Neural cell (in vitro differentiated cells): Measurements from ENCODE around the gene KCNK10. TPM values are rescaled to one million over a fixed set of nuclear protein-coding genes. Genes with fewer than 3 reads are reported as not detected.

Experiments
- H2AFZ ChIP-seq: fragments of 200-600, 300-800 bp; sonication (generic), shearing (Covaris generic); 2 replicates; pipeline ENCODE4 v1.6.0; 2014; ENCODE audit warnings: low read depth, mild to moderate bottlenecking, antibody characterized with exemption, low read length, moderate library complexity
- H3F3A ChIP-seq: fragments of 200-600 bp; shearing (Covaris generic); 2 replicates; pipeline ENCODE4 v1.6.1; 2016; ENCODE audit warnings: mild to moderate bottlenecking, moderate library complexity, mixed read lengths, antibody characterized with exemption, low read length; ENCODE audit not compliant: insufficient read depth, poor library complexity, severe bottlenecking
- H3K27ac ChIP-seq: fragments of 200-600, 300-800 bp; sonication (generic), shearing (Covaris generic); 2 replicates; pipeline ENCODE4 v1.5.1; 2014; ENCODE audit warnings: mild to moderate bottlenecking, low read length, moderate library complexity
- H3K27me3 ChIP-seq: fragments of 300-800, 200-600 bp; sonication (generic), shearing (Covaris generic); 2 replicates; pipeline ENCODE4 v1.6.0; 2014; ENCODE audit warnings: mild to moderate bottlenecking, low read depth, low read length, moderate library complexity; ENCODE audit not compliant: insufficient read depth
- H3K36me3 ChIP-seq: fragments of 300-800, 200-600 bp; sonication (generic), shearing (Covaris generic); 2 replicates; pipeline ENCODE4 v1.5.1; 2014; ENCODE audit warnings: mild to moderate bottlenecking, antibody characterized with exemption, low read length, moderate library complexity; ENCODE audit not compliant: insufficient read depth
- H3K4me2 ChIP-seq: fragments of 300-800, 200-600 bp; sonication (generic), shearing (Covaris generic); 2 replicates; pipeline ENCODE4 v1.6.0; 2014; ENCODE audit warnings: mild to moderate bottlenecking, low read length
- H3K4me3 ChIP-seq: fragments of 300-800, 200-600 bp; sonication (generic), shearing (Covaris generic); 2 replicates; pipeline ENCODE4 v1.5.1; 2014; ENCODE audit warnings: mild to moderate bottlenecking, low read length, moderate library complexity
- H3K79me2 ChIP-seq: fragments of 200-600 bp; shearing (Covaris generic); replicated peaks from 2 replicates; pipeline ENCODE4 v1.6.0; 2014; ENCODE audit warnings: mild to moderate bottlenecking, low read length, moderate library complexity; ENCODE audit not compliant: insufficient read depth
- H3K9ac ChIP-seq: fragments of 300-800, 200-600 bp; sonication (generic), shearing (Covaris generic); 2 replicates; pipeline ENCODE4 v1.6.1; 2016; ENCODE audit warnings: mild to moderate bottlenecking, low read length, mixed read lengths
- H3K9me2 ChIP-seq: fragments of 200-600 bp; shearing (Covaris generic); 2 replicates; pipeline ENCODE4 v1.6.1; 2016; ENCODE audit warnings: mild to moderate bottlenecking, low read length, mixed read lengths; ENCODE audit not compliant: insufficient read depth
- H3K9me3 ChIP-seq: fragments of 200-600, 300-800 bp; sonication (generic), shearing (Covaris generic); 2 replicates; pipeline ENCODE4 v1.6.1; 2016; ENCODE audit warnings: mild to moderate bottlenecking, mixed run types, low read length, moderate library complexity, mixed read lengths
- H4K20me1 ChIP-seq: fragments of 200-600 bp; shearing (Covaris generic); 2 replicates; pipeline ENCODE4 v1.6.1; 2016; ENCODE audit warnings: mild to moderate bottlenecking, mixed run types; ENCODE audit not compliant: insufficient read depth
- EP300 ChIP-seq: fragments of 450-650 bp; conservative IDR thresholded peaks from 2 replicates; pipeline ENCODE4 v1.6.1; 2014; ENCODE audit warnings: antibody characterized with exemption, mild to moderate bottlenecking, moderate library complexity; ENCODE audit not compliant: poor library complexity, severe bottlenecking
- EZH2 ChIP-seq: fragments of 200-600, 300-800 bp; shearing (Covaris generic), sonication (generic); IDR thresholded peaks from 2 replicates; pipeline ENCODE4 v1.6.1; 2014; ENCODE audit warnings: antibody characterized with exemption, low read length, borderline replicate concordance, mild to moderate bottlenecking; ENCODE audit not compliant: insufficient read depth, poor library complexity, severe bottlenecking
- MXI1 ChIP-seq: fragments of 450-650 bp; conservative IDR thresholded peaks from 2 replicates; pipeline ENCODE4 v1.6.1; 2014; ENCODE audit warnings: antibody characterized with exemption, mild to moderate bottlenecking; ENCODE audit not compliant: poor library complexity, severe bottlenecking
- POLR2AphosphoS5 ChIP-seq: IDR thresholded peaks from 2 replicates; pipeline ENCODE4 v1.6.1; 2012
- RAD21 ChIP-seq: fragments of 450-650 bp; conservative IDR thresholded peaks from 2 replicates; pipeline ENCODE4 v1.6.1; 2014; ENCODE audit warnings: antibody characterized with exemption, mild to moderate bottlenecking, moderate library complexity
- SMC3 ChIP-seq: fragments of 450-650 bp; conservative IDR thresholded peaks from 2 replicates; pipeline ENCODE4 v1.6.1; 2014; ENCODE audit warnings: antibody characterized with exemption, mild to moderate bottlenecking, moderate library complexity; ENCODE audit not compliant: poor library complexity
- TAF1 ChIP-seq: IDR thresholded peaks from 2 replicates; pipeline ENCODE4 v1.6.1; 2012; ENCODE audit warnings: low read depth
- polyA plus RNA-seq: library from polyadenylated mRNA; depleted of rRNA; stranded (reverse); fragments of >200 nt; gene quantifications from 2 replicates; pipeline ENCODE4 v1.2.3, GENCODE V29; 2014
- TF ChIP-seq, protein P1 (sequence below): fragments of 450-650 bp; IDR thresholded peaks from 2 replicates; pipeline ENCODE4 v1.5.1; 2014; ENCODE audit warnings: antibody characterized with exemption, mild to moderate bottlenecking, moderate library complexity; ENCODE audit not compliant: poor library complexity, severe bottlenecking
- TF ChIP-seq, protein P2 (sequence below): IDR thresholded peaks from 2 replicates; pipeline ENCODE4 v1.6.1; 2012; ENCODE audit warnings: borderline replicate concordance

The KCNK10 gene
- polyA plus RNA-seq, 1 donor from 2014 or later, result 6.9 TPM

DNA sequence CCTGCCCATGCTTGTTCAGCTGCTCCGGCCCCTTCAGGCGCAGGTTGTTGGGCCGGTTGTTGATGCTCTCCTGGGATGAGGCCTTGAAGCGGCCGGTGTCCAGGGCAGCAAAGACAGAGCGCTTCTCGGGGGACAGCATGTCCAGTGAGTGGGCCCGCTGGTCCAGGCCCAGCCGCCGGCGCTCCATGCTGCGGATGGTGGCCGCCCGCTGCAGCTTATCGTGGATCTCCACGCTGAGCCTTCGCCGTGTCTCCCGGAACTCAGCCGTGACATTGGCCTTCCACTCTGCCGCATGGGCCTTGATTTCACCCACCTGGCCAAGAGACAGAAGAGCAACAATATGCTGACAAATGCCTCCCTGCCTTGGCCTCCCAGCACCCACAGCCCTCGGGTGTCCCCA is 137.2 kb downstream of the KCNK10 start:
- no peak for TF ChIP-seq MXI1
- TF ChIP-seq, protein P1, sequence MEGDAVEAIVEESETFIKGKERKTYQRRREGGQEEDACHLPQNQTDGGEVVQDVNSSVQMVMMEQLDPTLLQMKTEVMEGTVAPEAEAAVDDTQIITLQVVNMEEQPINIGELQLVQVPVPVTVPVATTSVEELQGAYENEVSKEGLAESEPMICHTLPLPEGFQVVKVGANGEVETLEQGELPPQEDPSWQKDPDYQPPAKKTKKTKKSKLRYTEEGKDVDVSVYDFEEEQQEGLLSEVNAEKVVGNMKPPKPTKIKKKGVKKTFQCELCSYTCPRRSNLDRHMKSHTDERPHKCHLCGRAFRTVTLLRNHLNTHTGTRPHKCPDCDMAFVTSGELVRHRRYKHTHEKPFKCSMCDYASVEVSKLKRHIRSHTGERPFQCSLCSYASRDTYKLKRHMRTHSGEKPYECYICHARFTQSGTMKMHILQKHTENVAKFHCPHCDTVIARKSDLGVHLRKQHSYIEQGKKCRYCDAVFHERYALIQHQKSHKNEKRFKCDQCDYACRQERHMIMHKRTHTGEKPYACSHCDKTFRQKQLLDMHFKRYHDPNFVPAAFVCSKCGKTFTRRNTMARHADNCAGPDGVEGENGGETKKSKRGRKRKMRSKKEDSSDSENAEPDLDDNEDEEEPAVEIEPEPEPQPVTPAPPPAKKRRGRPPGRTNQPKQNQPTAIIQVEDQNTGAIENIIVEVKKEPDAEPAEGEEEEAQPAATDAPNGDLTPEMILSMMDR, result no peak
- no peak for TF ChIP-seq TAF1
- no peak for TF ChIP-seq SMC3
- TF ChIP-seq EP300, result no peak
- TF ChIP-seq POLR2AphosphoS5, result no peak
- TF ChIP-seq RAD21, result no peak
- TF ChIP-seq EZH2, result no peak
- TF ChIP-seq, protein P2, sequence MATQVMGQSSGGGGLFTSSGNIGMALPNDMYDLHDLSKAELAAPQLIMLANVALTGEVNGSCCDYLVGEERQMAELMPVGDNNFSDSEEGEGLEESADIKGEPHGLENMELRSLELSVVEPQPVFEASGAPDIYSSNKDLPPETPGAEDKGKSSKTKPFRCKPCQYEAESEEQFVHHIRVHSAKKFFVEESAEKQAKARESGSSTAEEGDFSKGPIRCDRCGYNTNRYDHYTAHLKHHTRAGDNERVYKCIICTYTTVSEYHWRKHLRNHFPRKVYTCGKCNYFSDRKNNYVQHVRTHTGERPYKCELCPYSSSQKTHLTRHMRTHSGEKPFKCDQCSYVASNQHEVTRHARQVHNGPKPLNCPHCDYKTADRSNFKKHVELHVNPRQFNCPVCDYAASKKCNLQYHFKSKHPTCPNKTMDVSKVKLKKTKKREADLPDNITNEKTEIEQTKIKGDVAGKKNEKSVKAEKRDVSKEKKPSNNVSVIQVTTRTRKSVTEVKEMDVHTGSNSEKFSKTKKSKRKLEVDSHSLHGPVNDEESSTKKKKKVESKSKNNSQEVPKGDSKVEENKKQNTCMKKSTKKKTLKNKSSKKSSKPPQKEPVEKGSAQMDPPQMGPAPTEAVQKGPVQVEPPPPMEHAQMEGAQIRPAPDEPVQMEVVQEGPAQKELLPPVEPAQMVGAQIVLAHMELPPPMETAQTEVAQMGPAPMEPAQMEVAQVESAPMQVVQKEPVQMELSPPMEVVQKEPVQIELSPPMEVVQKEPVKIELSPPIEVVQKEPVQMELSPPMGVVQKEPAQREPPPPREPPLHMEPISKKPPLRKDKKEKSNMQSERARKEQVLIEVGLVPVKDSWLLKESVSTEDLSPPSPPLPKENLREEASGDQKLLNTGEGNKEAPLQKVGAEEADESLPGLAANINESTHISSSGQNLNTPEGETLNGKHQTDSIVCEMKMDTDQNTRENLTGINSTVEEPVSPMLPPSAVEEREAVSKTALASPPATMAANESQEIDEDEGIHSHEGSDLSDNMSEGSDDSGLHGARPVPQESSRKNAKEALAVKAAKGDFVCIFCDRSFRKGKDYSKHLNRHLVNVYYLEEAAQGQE, result no peak
- H3K9me2 ChIP-seq, result no peaks in the 10 kb centered on the region
- H3K4me3 ChIP-seq, result no peak overlapping the region
- no peak overlapping the region for H3K27ac ChIP-seq
- H3K27me3 ChIP-seq, result no peaks in the 10 kb centered on the region
- H3K36me3 ChIP-seq, result no peaks in the 10 kb centered on the region
- H3K9me3 ChIP-seq, result no peaks in the 10 kb centered on the region
- no peak overlapping the region for H3K9ac ChIP-seq
- no peaks in the 10 kb centered on the region for H3F3A ChIP-seq
- H4K20me1 ChIP-seq, result no peaks in the 10 kb centered on the region
- no peaks in the 10 kb centered on the region for H3K79me2 ChIP-seq
- H2AFZ ChIP-seq, result no peak overlapping the region
- no peak overlapping the region for H3K4me2 ChIP-seq

DNA sequence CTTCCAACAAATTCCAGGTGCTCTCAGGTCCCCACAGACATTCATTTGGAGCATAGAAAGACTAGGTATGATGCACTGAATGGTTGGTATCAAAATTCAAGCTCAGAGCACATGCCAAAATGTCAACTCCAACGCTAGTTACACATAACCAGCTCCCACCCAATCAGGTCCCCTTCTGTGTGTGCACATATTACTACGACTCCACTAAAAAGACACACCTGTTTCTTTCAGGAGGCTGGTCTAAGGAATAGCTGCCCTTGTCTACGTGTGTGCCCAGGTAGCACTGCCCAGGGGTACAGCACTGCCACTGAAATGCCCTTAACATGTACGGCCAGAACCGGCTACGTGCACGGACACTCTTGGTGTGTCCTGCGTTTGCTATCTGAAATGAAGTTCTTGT is 138.1 kb downstream of the KCNK10 start:
- H3K79me2 ChIP-seq, result no peaks in the 10 kb centered on the region
- no peak overlapping the region for H3K27ac ChIP-seq
- no peaks in the 10 kb centered on the region for H3K9me3 ChIP-seq
- H3K36me3 ChIP-seq, result no peaks in the 10 kb centered on the region
- H3K27me3 ChIP-seq, result no peaks in the 10 kb centered on the region
- no peaks in the 10 kb centered on the region for H3K9me2 ChIP-seq
- H3K4me3 ChIP-seq, result no peak overlapping the region
- H3F3A ChIP-seq, result no peaks in the 10 kb centered on the region
- no peak overlapping the region for H3K9ac ChIP-seq
- no peaks in the 10 kb centered on the region for H4K20me1 ChIP-seq
- H3K4me2 ChIP-seq, result no peak overlapping the region
- no peak overlapping the region for H2AFZ ChIP-seq
- no peak for TF ChIP-seq EZH2
- TF ChIP-seq, protein P2, result no peak
- no peak for TF ChIP-seq SMC3
- TF ChIP-seq EP300, result no peak
- TF ChIP-seq RAD21, result no peak
- no peak for TF ChIP-seq TAF1
- TF ChIP-seq POLR2AphosphoS5, result no peak
- TF ChIP-seq MXI1, result no peak
- TF ChIP-seq, protein P1, result no peak
